ENCODE data around the gene NKAIN2. TPM values are rescaled to one million over a fixed set of nuclear protein-coding genes. Genes with fewer than 3 reads are reported as not detected.

NKAIN2 gene
- total and polyA plus RNA-seq, 2 donors (not counting 3 experiments of a cell fraction or from before 2014, with no cell fraction given), result 0.03 TPM; not detected in 1

- CTCF ChIA-PET, result no interaction called here
- Histone ChIP-seq H3K4me1 (ENCODE audit: control insufficient read depth, extremely low read depth, insufficient read depth, low read length) (no peaks in the 10 kb centered on the region), H3K9me3 (replicated peaks; ENCODE audit: control insufficient read depth, insufficient read depth, low read length) (no peaks in the 10 kb centered on the region), H2AFZ (ENCODE audit: low read depth, low read length) (no peak overlapping the region), H3K9me1 (replicated peaks; ENCODE audit: control insufficient read depth, extremely low read depth, insufficient read depth, low read length) (no peaks in the 10 kb centered on the region), H3K4me3 (replicated peaks in 1 of 3; ENCODE audit: insufficient read depth in 1 of 3, low read depth in 1 of 3, low read length in 3 of 3) (no peak overlapping the region), H3K9ac (replicated peaks; ENCODE audit: extremely low read depth, insufficient read depth, low read length) (no peak overlapping the region), H3K4me2 (ENCODE audit: insufficient read depth, low read length) (no peak overlapping the region), H4K20me1 (replicated peaks; ENCODE audit: control insufficient read depth, extremely low read depth, insufficient read depth, low read length) (no peaks in the 10 kb centered on the region), H3K27me3 (ENCODE audit: control insufficient read depth in 2 of 2, insufficient read depth in 2 of 2, low read length in 2 of 2) (no peaks in the 10 kb centered on the region), H3K36me3 (ENCODE audit: control insufficient read depth in 2 of 2, extremely low read depth in 1 of 2, insufficient read depth in 2 of 2, low read length in 2 of 2) (no peaks in the 10 kb centered on the region), H3K27ac (ENCODE audit: insufficient read depth, low read depth, low read length) (no peak overlapping the region), H3K79me2 (ENCODE audit: control insufficient read depth, insufficient read depth, low read length) (no peaks in the 10 kb centered on the region)
- BruUV-seq (replicated peaks), result no TSS peak
- dilution Hi-C loops (cut with MboI; ENCODE audit: extremely low pct_ligation_motif_present, low sequenced_read_pairs), result no loop called here
- FAIRE-seq (no peak), DNase-seq (ENCODE audit: low read depth, low spot score) (no peak)
- POLR2A ChIA-PET, result no interaction called here
- TF ChIP-seq GATA2 (IDR thresholded peaks at IDR 0.05; ENCODE audit: insufficient read depth, insufficient read length, low read depth, low read length) (no peak), JUN (IDR thresholded peaks at IDR 0.05; ENCODE audit: borderline replicate concordance, insufficient read depth, insufficient read length, low read depth) (no peak), CTCF (IDR thresholded peaks at IDR 0.05; ENCODE audit: extremely low read depth in 1 of 2, insufficient read depth in 1 of 2, low read depth in 1 of 2, low read length in 2 of 2) (no peak), FOS (IDR thresholded peaks at IDR 0.05; ENCODE audit: borderline replicate concordance, insufficient read depth, low read length) (no peak), EZH2 (IDR thresholded peaks at IDR 0.05; ENCODE audit: borderline replicate concordance, low read depth, low read length, severe bottlenecking) (no peak), POLR2AphosphoS5 (IDR thresholded peaks at IDR 0.05; ENCODE audit: insufficient read depth, low read depth, low read length) (no peak), MYC (IDR thresholded peaks at IDR 0.05; ENCODE audit: low read depth, low read length) (no peak), MAX (IDR thresholded peaks at IDR 0.05; ENCODE audit: insufficient read depth, insufficient read length) (no peak), POLR2A (IDR thresholded peaks at IDR 0.05; ENCODE audit: low read depth, low read length) (no peak)
- intact Hi-C loops (cut with micrococcal nuclease), result no loop called here
Observed at GRCh38 chr6:124190256-124190655, 386.6 kb downstream of the NKAIN2 start.
